Ureter (tissue), 1 donor: ENCODE data around the gene AP1M1. TPM values are rescaled to one million over a fixed set of nuclear protein-coding genes. Genes with fewer than 3 reads are reported as not detected.
A peak's percentile ranks its signal among the peaks of the same experiment; 100 is the strongest.

Experiments
- DNase-seq: peaks from one replicate; pipeline ENCODE4 v3.0.0-alpha.2; 2020; ENCODE audit warnings: low spot score
- total RNA-seq: library from RNA; stranded (reverse); gene quantifications from one replicate; pipeline ENCODE4 v1.2.4, GENCODE V29; 2023
- donor health status: DM: yes; HTN: yes; CAD: no.

Gene AP1M1
- total RNA-seq, 1 donor from 2014 or later = 56.6 TPM

GRCh38 chr19:16185123-16185767 lies 12.5 kb upstream of the AP1M1 start, which contains the start of gene FAM32A:
FAM32A (plus strand) TSS chr19:16185410; CDS start chr19:16185443, 33 bp downstream.
- peak; percentile 100 for DNase-seq

DNA sequence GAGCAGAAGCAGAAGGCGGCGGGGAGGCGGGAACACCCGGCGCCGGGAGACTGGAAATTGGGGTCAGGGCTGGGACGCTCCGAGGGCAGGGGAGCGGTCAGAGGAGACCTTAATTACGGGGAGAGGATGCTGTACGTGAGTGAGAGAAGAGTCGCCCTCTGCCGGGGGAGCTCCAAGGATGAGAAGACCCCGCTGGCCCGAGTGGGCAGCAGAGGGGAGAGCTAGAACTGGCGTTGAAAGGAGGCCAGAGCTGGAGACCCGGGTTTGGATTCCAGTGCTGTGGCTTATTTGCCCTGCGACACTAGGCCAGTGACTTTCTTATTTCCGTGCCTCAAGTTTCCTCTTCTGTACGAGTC lies 12.0 kb upstream of the AP1M1 start:
- DNase-seq = no peak

GRCh38 chr19:16188521-16188920 lies 9.2 kb upstream of the AP1M1 start:
- DNase-seq = no peak

DNA sequence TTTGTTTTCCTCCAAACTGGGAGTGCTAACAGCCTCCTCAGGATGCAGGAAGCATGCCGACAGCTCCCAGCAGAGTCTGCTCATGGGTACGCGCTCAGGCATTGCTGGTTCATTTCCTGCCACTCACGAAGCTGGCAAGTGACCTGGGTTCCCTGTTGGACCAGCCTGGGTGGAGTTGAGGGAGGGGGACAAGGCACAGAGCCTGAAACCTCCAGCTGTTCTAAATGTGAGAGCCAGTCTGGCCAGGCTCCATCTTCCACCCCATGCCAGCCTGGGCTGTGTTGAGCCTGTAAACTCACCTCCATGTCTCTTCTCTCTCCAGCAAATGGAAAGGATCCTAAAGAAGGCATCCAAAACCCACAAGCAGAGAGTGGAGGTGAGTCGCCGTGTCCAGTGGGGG lies 7.5 kb upstream of the AP1M1 start:
- DNase-seq = no peak

- no peak for DNase-seq
Observed at GRCh38 chr19:16190736-16191135, 7.0 kb upstream of the AP1M1 start.

DNA sequence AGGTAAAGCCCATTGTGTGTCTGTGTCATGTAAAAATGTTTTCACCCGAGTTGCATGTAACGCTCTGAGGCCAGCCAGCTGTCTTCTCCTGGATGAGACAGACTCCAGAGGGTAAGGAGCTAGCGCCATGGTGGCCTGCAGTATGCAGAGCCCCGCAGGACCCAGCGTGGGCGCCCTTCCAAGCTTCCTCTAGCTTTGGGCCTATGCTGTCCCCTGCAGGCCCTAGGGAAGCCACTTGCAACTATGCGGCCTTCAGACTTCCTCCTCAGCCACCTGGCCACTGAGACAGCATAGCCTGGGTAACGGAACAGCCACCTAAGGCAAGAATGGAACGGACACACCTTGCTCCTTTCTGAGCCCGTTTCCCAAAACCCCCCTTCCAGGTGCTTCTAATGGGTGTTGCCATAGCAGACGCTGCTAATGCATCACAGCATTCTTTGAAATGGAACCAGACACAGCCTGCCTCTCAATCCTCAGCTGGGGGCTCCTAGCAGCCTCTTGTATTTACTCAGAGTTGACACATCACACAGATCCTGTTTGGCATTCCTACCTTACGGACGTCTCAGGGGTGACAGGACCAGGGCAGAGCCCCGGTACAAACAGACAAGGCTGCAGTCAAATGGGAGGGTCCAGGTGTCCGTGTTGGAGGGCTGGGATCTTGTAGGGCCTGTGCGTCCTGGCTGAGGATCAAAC lies 6.3 kb upstream of the AP1M1 start:
- DNase-seq = no peak

DNA sequence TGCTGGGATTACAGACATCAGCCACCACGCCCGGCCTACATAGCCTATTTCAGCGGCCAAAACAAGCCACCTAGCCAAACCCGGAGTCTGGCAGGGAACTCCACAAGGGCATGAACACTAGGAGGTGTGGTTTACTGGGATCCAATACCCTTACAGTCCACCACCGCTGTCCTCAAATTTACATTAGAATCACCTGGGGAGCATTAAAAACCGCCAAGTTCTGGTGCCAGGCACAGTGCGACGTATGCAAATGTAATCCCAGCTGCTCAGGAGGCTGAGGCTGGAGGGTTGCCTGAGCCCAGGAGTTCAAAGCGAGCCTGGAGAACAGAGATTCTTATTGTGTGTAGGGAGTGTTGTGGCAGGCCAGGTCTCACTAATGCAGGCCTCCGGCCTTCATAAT lies 4.2 kb upstream of the AP1M1 start:
- no peak for DNase-seq

GRCh38 chr19:16197188-16197621 lies 506 bp upstream of the AP1M1 start:
- DNase-seq = no peak

DNA sequence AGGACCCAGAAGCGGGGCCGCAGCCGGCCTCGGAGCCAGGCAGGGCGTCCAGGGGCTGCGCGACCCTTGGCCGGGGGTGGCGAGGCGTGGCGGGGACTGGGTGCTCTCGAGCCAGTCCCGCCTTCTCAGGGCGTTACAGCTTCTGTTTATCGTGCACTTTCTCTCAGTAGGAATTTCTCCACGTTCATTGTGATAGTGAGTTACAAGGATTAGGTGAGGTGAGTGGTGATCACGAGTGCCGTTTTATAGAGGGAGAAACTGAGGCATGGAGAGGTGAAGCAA lies 600 bp downstream of the AP1M1 start:
- no peak for DNase-seq

- DNase-seq = no peak
Observed at GRCh38 chr19:16199275-16199932, 1.7 kb downstream of the AP1M1 start.

GRCh38 chr19:16200038-16201010 lies 2.6 kb downstream of the AP1M1 start:
- DNase-seq = no peak

DNA sequence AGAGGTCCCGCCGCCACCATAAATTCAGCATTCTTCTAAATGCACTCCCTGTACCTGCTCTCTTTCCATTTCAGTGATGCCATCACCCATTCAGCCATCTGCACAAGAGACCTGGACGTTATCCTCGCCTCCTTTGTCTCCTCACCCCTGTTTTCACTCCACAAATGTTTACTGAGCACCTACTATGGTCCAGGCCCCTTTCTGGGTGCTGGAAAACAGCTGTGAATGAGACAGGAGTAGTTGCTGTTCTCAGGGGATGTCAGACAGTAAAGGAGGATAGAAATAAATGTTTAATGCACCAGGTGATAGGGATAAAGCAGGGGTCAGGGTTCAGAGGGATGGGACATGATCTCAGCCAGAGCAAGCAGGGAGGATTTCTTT lies 3.3 kb downstream of the AP1M1 start:
- DNase-seq = no peak

DNA sequence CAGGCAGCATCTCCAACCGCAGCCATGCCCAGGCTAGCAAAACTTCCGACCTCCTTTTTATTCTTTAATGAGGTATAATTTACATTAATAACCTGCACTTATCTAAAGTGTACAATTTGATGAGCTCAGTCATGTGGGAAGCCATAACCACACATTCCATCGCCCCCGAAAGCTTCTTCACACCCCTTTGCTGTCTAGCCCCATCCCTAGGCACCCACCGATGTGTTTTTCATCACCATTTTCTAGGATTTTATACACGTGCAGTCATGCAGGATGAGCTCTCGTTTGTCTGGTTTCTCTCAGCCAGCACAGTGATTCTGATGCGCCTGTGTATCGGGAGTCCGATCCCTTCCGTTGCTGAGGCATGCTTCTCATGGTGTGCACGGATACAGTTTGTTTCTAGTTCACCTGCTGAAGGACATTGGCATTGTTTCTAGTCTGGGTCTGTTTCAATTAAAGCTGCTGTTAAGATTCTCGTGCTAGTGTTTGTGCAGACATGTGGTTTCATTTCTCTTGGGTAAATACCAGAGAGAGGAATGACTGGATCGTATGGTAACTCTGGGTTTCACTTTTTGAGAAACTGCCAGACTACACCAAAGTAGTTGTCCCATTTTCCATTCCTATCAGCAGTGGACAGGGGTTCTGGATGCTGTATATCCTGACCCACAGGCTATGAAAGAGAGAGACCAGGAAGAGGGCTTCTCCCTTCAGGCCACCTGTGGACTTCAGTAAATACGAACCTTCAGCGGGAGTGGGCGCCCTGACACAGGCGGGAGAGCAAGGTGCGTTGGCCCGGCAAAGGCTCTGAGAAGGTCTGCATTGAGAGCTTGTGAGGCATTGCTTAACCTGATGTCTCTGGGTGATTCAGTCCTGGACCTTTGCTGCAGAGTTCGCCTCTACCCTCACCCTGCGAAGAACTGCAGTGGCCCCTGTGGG lies 4.9 kb downstream of the AP1M1 start:
- no peak for DNase-seq

- DNase-seq = no peak
Observed at GRCh38 chr19:16203256-16204004, 5.7 kb downstream of the AP1M1 start.

- no peak for DNase-seq
Observed at GRCh38 chr19:16204005-16204294, 6.2 kb downstream of the AP1M1 start.

DNA sequence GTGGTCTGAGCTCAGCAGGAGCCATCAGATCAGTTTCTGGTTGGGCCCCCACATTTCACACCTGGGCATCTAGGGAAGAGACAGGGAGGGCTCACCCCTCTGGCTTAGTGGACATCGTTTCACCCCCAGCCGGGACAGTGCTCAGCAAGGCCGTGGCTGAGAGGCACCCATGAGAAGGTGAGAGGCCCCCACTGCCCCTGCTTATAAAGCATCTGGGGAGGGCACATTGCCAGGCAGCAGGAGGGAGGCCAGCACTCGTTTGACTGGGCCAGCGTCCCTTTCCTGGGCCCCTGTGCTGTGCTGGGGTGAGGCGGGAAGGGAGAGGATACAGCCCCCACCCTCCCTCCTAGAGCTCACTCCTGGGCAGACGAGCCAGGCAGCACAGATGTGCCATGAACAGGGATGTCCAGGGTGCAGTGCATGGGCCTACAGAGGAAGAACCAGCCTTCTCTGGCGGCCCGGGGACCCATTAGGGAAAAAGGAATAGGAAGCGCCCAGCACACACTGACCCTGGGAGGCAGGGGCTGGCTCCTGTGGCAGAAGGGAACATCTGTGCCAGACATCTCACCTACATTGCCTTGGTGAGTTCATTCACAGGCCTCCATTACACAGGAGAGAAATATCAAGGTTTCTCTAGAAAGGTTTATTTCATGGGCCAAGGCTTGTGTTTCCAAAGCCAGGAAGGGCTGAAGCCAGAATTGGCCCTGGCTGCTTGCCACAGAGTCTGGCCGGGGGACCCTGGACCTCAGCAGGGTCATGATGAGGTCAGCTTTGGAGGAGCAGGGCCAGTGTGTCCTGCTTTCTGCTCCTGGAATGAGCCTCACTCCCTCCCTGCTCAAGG lies 7.7 kb downstream of the AP1M1 start:
- DNase-seq = no peak

DNA sequence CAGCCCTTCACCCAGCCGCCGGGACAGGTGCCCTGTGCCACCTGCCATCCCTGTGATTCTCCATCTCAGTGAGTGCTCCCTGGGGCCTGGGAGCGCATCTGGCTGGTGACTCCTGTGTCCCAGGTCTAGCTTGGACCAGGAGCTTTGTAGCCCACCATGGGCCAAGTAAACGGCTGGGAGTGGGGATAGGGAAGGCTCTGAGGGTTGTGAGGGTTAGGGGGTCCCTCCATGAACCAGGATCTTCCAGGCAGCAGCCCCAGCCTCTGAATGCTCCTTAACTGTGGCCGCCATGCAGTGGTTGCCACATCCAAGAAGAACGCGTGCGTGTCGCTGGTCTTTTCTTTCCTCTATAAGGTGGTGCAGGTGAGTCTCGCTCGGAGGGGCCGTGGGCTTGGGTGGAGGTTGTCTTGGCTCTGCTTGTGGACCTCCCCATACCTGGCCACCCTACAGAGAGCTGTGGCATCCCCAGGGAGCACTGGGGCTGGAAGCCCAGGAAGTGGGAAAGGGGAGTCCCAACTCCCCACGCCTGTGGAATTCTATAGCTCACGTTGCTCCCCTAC lies 8.4 kb downstream of the AP1M1 start:
- DNase-seq = no peak

DNA sequence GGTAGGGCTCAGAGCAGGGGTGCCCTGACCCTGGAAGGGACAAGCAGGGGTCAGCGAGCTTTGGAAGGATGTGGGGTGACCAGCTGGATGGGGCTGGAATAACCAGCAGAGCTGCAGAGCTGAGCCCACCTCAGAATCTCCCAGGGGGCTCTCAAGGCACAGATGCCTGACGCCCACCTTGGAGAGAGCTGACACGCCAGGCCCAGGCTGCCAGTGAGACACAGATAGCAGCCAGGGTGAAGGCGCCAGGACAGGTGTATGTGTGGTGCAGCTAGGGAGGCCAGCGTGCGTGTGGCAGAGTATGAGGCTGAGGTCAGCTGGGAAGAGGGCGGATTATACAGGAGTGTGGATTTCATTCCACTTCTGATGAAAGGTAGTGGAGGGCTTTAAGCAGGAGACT lies 8.9 kb downstream of the AP1M1 start:
- no peak for DNase-seq

GRCh38 chr19:16207063-16207462 lies 9.4 kb downstream of the AP1M1 start:
- DNase-seq = no peak
